HG03280 (cell line): Measurements from ENCODE around the gene DFFB.
"Not testable (repeated sequence)": the region's sequence is repeated elsewhere in the genome, so short reads cannot be mapped to it uniquely, and the experiment has no call there.

Experiments used
- ATAC-seq: cut with Tn5 transposase; IDR thresholded peaks from one replicate; pipeline ENCODE4 v1.9.1; 2021; ENCODE audit warnings: mild to moderate bottlenecking, moderate library complexity; ENCODE audit not compliant: unreplicated experiment

The DFFB gene

GRCh38 chr1:3856923-3857790 lies at the start of gene DFFB, which contains the start of gene CEP104:
Gene DFFB (plus strand): TSS chr1:3857476. CDS start chr1:3857604, 128 bp downstream.
Gene CEP104 (minus strand): TSS chr1:3857211. CDS start chr1:3852407, 4,804 bp downstream.
- ATAC-seq = peak; percentile 95

GRCh38 chr1:3807769-3808168 lies 49.5 kb upstream of the DFFB start:
- no peak for ATAC-seq

GRCh38 chr1:3809680-3810079 lies 47.6 kb upstream of the DFFB start:
- no peak for ATAC-seq

GRCh38 chr1:3810149-3810761 lies 47.0 kb upstream of the DFFB start:
- not testable (repeated sequence) for ATAC-seq

GRCh38 chr1:3811595-3811911 lies 45.7 kb upstream of the DFFB start:
- ATAC-seq = no peak

GRCh38 chr1:3814065-3814464 lies 43.2 kb upstream of the DFFB start:
- ATAC-seq = no peak

GRCh38 chr1:3814771-3815561 lies 42.3 kb upstream of the DFFB start:
- no peak for ATAC-seq

GRCh38 chr1:3816331-3817137 lies 40.7 kb upstream of the DFFB start:
- ATAC-seq = no peak

- ATAC-seq = no peak
Measured at GRCh38 chr1:3817138-3817740, 40.0 kb upstream of the DFFB start.

GRCh38 chr1:3817821-3818597 lies 39.3 kb upstream of the DFFB start:
- no peak for ATAC-seq

- no peak for ATAC-seq
Measured at GRCh38 chr1:3819771-3820200, 37.5 kb upstream of the DFFB start.

GRCh38 chr1:3820316-3820715 lies 37.0 kb upstream of the DFFB start:
- no peak for ATAC-seq

GRCh38 chr1:3821004-3821403 lies 36.3 kb upstream of the DFFB start:
- ATAC-seq = no peak

- ATAC-seq = no peak
Measured at GRCh38 chr1:3821447-3821846, 35.8 kb upstream of the DFFB start.

GRCh38 chr1:3821908-3822307 lies 35.4 kb upstream of the DFFB start:
- no peak for ATAC-seq

GRCh38 chr1:3822421-3822820 lies 34.9 kb upstream of the DFFB start:
- ATAC-seq = no peak

GRCh38 chr1:3824650-3825049 lies 32.6 kb upstream of the DFFB start:
- ATAC-seq = no peak

GRCh38 chr1:3825356-3825755 lies 31.9 kb upstream of the DFFB start:
- no peak for ATAC-seq

- no peak for ATAC-seq
Measured at GRCh38 chr1:3827813-3828307, 29.4 kb upstream of the DFFB start.
